Endothelial cell of umbilical vein (primary cell): ENCODE measurements around the gene ANKS1A.

Experiments used
- CTCF ChIP-seq, 2 donors: IDR thresholded peaks; 1 replicate in 1 of 2; 2 replicates in 1 of 2; pipeline ENCODE4 v1.5.1; 2011; ENCODE audit warnings: low read length in 2 of 2, mild to moderate bottlenecking in 2 of 2, moderate library complexity in 2 of 2, control low read depth in 1 of 2, inconsistent platforms in 1 of 2, low read depth in 1 of 2; ENCODE audit not compliant: insufficient read depth in 1 of 2; ENCODE audit errors: extremely low read depth in 1 of 2
- POLR2A ChIP-seq: IDR thresholded peaks from 2 replicates; pipeline ENCODE4 v1.6.1; 2012; ENCODE audit warnings: low read depth, mild to moderate bottlenecking, control low read depth, low read length
- TF ChIP-seq, protein P1 (sequence below): IDR thresholded peaks from 2 replicates; pipeline ENCODE4 v1.6.1; 2011; ENCODE audit not compliant: insufficient read depth, insufficient read length

GRCh38 chr6:35027807-35028206, 138.8 kb downstream of the ANKS1A start:
- TF ChIP-seq CTCF (IDR thresholded peaks at IDR 0.05; ENCODE audit: extremely low read depth in 1 of 2, insufficient read depth in 1 of 2, low read depth in 1 of 2, low read length in 2 of 2) (no peak), POLR2A (no peak)
- TF ChIP-seq, protein P1, sequence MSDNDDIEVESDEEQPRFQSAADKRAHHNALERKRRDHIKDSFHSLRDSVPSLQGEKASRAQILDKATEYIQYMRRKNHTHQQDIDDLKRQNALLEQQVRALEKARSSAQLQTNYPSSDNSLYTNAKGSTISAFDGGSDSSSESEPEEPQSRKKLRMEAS, result no peak
